NCI-H1105 treated with DMSO at 0.1 percent for 48 hours (cell line): Measurements from ENCODE around the gene JOSD2.
"Not testable (repeated sequence)": the region's sequence is repeated elsewhere in the genome, so short reads cannot be mapped to it uniquely, and the experiment has no call there.

Source experiments
- DNase-seq: peaks from one replicate; lab custom pipeline; 2025; lab: John Stamatoyannopoulos, UW

JOSD2 gene

DNA sequence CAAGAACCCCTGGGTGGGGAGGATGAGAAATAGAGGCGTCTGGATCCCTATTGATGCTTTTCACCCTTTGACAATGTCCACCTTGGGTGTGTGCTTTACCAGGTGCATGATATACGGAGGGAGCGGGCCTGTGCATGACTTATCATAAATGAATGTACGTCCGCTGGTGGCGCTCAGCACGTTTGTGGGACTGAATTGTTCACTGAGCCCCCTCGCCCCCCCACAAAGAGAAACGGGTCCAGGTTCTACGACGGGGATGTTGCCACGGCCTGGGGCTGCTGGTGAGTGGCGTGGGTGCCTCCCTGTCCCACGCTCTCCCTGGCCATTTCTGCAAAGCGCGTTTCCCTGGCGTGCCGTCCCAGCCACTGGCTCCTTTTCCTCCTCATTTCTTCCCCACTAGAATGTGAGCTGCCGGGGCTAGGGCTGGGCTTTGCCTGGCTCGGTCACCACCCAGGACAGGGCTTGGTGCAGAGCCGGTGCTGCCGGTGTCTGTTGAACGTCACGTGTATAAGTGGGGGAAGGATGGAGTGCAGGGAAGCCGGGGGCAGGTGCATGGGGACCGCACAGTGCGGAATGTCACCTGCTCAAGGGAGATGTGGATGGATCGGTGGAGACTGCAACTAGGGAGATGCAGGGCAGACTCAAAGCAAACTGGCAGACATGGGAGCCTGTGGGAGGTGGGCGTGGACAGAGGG lies 35.7 kb upstream of the JOSD2 start:
- no peak for DNase-seq

DNA sequence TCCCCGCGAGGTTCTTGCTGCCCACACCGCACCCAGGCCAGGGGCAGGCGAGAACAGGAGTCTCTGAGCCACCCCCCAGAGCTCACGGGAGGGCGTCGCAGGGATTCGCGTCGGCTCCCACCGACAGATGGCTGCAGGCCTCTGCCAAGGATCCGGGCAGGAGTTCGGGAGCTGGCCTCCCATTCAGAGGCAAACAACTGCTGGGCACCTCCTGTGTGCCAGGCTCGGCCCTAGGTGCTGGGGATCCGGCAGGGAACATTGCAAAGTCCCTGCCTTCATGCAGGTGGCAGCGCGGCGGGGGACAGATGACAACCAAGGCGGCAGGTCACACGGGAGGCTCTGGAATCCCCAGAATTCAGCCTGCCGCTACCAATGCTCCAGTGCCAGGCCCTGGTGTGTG lies 32.0 kb upstream of the JOSD2 start:
- no peak for DNase-seq

DNA sequence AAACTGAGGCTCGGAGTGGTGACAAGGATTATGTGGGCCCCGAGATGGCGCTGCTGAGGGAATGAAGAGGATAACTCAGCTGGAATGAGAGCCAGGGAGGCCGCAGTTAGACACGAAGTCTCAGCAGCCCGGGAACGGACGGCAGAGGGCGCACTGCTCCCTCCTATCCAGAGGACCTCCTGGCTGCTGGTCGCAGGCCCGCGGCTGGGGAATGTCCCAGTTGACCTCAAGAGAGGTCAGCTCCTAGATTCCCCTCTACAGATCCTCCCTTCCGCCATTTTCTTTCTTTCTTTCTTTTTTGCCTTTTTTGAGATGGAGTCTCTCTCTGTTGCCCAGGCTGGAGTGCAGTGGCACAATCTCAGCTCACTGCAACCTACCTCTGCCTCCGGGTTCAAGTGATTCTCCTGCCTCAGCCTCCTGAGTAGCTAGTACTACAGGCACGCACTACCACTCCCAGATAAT lies 26.8 kb upstream of the JOSD2 start:
- peak; percentile 39 for DNase-seq

DNA sequence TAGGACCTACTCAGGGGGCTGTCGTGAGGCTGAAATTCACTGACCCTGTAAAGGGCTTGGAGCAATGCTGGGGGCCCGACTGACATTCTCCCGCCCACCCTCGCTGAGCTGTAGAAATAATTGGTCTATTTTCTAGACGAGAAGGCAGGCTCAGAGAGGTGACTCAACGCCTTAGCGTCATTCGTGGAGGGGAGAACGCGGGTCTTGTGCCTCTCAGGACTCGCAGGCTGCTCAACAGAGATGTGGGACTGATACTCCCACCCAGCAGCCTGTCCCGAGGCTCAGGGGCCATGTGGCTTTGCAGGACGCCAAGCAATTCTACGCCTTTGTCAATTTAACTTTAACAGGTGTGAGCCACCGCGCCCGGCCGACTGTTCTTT lies 26.3 kb upstream of the JOSD2 start:
- DNase-seq: no peak

DNA sequence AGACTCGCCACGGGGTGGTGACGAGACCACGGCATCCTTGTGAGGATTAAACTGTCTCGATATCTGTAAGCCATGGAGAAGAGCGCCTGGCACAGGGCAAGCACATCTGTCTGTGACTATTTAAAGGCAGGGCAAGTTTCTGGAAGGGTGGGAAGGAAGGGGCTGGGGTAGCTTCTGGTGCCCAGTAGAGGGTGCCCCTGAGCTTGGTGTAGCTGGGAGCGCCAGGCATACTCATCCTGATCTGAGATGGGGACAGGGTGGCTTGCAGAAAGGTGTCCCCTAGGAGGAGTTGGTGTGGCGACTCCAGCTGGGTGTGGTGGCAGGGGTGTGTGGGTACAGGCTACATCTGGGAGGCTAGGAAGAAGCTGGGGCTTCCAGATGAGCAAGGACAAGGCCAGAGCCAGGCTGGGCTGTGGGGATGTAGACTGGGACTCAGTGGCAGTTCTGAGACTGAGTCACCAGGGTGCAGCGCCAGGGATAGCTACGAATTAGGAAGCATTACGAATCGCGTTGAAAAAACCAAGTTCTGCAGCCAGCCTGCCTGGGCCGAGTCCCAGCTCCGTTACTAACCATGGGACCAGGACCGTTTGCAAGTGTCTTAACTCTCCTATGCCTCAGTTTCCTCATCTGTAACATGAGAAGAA lies 25.8 kb upstream of the JOSD2 start:
- DNase-seq: no peak

DNA sequence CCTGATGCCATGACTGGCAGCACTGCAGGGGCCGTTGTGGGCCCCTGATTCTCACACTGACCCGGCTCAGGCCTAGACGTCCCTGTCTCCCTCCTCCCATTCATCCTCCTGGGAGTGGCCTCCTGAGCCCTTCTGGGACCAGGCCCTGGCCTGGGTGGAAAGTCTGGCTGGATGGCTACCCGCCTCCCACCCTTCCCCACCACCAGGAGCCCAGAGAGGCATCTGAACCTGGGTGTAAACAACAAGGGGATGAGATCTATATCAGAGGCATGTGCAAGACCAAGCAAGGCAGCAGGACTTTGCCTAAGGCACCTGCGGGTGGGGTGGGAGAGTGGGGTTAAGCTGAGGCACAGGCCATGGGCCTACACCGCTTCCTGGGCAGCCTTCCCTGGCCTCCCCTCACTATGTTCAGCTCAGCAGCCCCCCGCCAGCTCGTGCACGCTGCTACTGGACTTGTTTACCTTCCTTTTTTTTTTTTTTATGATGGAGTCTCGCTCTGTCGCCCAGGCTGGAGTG lies 24.7 kb upstream of the JOSD2 start:
- no peak for DNase-seq

DNA sequence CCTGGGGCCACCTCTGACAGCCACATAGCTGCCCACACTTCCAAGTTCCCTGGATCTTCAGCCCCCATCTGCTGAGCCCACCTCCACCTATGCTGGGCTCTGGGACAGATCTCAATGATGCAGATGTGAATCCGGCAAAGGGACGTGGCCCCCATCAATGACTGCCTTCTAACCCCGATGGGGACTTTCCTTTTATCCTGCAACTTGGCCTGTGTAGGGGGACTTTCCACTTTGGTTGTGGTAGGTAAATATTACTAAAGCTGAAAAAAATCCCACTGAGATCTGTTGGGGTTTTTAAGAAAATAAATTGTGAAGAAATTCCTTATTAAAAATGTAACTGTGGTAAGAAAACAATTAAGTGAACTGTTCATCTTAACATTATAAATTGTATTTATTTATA lies 23.5 kb upstream of the JOSD2 start:
- DNase-seq: no peak

DNA sequence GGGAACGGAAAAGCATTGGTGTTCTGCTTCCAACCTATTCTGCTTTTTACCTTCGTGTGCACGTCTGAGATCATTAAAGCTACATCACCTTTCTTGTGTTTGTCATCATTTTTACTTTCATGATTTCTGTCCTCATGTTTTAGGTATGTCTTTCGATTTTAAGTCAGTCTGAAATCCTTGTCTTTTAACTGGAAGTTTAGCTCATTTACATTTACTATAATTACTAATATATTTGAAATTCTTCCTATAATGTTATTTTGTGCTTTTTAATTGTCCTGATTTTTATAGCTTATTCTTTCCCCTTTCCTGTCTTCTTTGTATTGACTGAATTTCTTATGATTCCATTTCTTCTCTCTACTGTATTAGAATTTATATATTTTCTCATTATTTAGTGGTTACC lies 22.0 kb upstream of the JOSD2 start:
- no peak for DNase-seq

DNA sequence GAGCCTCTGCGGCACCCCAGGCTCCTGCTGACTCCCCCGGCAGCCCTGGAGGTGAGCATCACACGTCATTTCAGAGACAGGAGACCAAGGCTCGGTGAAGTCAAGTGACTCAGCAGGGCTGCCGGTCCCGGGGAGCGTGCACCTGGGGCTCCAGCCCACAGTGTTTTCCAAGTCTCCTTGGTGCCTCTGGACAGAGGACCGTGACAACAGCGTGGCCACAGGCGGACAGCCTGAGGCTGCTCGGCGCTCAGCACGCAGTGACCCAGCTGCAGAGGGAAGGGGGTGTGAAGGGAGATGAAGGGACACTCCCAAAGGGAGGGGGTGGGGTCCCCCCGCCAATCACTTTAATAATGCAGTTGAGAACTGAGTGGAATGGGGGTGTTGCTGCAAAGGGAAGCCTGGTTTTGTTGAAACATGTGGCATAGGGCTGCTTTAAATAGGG lies 20.2 kb upstream of the JOSD2 start:
- no peak for DNase-seq

DNA sequence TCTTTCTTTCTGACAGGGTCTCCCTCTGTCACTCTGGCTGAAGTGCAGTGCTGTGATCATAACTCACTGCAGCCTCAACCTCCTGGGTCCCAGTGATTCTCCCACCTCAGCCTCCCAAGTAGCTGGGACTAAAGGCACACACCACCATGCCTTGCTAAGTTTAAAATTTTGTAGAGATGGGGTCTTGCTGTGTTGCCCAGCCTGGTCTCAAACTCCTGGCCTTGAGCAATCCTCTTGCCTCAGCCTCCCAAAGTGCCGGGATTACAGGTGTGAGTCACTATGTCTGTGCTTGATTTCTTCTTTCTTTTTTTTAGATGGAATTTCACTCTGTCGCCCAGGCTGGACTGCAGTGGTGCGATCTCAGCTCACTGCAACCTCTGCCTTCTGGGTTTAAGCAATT lies 17.1 kb upstream of the JOSD2 start:
- not testable (repeated sequence) for DNase-seq

DNA sequence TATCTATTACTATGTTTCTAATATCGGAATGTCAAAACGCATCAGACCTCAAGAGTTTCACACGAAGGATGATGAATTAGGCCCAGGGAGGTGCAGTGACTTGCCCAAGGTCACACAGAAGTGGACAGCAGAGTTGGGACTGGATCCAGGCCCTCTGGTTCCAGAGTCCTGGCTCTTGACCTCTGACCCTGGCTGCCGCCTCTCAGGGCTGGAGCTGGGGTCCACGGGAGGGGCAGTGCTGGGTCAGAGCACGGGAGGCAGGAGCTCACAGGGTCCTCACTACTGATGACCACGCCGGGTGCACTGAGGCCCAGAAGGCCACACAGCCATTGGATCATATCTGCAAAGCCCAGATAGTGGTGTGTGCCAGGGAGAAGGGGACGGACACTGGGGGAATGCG lies 11.9 kb upstream of the JOSD2 start:
- DNase-seq: no peak

DNA sequence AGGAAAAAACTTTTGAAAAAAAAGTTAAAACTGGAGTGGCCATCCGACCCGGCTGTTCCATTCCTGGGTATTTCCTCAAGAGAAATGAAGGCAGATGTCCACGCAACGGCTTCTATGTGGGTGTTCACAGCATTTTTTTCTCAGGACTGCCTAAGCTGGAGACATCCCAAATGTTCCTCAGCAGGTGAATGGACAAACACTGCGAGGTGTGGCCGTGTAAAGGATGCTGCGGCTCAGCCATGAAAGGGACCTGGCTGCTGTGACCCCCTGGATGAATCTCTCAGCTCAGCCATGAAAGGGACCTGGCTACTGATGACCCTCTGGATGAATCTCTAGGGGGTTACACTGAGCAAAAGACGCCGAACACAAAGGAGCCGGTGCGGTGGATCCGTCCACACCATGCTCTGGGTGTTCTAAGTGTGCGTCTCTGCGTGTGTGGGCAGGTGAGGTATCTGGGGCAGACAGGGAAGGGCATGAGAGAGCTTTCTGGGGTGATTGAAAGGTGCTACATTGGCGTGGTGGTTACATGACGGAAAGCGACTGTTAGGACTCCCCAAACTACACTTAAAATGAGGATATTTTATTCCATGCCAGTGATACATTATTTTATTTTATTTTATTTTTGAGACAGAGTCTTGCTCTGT lies 10.0 kb upstream of the JOSD2 start:
- DNase-seq: no peak

DNA sequence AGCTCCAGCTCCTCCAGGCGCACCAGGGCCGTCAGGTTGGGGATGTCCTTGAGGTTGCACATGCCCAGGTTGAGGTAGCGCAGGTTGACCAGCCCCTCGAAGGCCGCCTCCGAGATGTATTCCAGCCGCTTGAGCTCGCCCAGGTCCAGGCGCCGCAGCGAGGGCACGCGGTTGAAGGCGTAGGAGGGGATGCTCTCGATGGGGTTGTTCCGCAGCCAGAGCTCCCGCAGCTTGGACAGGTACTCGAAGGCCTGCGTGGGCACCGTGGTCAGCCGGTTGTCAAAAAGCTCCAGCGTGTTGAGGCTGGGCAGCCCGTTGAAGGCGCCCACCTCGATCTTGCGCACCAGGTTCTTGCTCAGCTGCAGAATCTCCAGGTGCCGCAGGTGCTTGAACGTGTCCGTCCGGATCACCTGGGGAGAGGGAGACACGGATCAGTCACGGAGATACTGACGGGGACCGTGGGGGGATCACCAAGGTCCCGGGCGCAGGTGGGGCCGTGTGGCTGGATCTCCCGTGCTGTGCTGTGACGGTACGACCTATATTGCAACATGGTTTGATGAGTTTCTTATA lies 8.1 kb upstream of the JOSD2 start:
- no peak for DNase-seq

DNA sequence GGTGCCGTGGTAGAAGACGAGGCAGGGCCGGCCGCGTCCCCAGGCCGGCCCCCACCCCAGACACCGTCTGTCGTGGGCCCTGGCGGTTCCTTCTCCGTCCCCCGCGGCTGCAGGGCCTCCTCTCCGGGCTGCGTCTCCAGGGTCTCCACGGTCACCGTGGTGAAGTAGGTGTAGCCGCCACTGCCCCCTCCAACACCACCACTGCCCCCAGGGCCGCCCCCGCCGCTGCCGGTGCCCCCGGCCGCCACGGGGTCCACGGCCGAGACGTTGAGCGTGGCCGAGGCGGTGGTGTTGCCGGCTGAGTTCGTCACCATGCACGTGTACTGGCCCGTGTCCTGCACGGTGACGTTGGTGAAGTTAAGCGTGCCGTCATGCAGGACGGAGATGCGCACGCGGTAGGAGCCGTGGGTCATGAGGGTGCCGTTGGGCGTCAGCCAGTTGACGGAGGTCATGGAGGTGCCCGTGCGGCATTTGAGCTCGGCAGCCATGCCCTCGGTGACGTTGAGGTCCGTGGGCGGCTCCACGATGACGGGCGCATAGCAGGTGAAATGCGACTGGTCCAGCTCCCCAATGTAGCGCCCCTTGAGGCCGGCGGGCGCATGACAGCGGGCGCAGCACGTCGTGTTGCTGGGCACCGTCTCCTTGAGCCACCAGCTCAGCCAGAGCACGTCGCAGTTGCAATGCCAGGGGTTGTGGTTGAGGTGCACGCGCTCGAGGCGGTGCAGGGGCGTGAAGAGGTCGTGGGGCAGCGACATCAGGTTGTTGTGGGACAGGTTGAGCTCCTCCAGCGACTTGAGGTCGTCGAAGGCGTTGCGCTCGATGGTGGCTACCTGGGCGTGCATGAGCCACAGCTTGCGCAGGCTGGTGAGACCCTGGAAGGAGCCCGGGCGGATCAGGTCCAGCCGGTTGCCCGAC lies 7.4 kb upstream of the JOSD2 start:
- no peak for DNase-seq

DNA sequence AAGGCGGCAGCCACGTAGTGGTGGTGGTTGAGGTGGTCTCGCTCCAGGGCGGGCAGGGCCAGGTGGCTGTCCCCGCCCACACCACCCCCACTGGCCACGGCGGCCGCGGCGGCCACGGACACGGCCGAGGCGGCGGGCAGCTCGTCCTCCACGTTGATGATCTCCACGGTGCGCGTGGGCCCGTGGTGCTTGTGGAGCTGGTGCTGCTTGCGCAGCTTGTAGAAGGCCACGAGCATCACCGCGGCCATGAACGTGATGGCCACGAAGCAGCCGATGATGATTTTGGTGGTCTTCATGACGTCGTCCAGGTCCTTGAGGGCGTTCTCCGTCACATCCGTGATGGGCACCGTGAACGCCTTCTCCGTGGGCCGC lies 6.7 kb upstream of the JOSD2 start:
- no peak for DNase-seq

DNA sequence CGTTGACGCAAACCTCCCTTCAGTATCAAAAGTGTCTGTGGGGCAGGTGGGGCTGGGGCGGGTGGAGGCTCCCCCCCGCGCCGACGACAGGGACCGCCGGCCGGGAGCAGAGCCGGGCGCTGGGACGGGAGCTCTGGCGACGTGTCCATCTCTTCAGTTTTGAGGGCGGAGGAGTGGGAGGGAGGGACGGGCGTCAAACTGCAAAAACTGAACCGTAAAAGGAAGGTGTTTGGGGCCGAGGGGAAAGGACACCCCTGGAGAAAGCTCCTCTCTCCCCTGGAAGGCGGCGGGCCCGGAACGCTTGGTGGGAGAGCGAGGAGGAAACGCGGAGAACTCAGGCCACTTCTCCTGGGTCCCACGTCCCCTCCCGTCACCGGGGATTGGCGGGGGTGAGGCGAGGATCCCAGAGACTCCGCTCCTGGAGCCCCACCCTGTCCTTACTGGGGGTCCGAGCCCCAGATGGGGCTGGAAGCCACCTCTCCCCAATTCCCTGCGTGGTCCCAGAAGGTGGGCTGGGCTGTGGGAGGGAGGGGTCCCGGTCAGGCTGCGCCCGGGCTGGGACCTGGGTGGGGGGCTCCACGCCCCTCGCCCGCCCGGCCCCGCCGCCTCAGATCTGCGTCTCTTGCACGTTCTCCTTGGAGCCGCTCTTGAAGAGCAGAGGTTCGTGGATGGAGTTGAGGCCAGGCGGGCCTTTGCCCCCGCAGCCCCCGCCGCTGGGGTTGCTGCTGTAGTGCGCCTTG lies 6.1 kb upstream of the JOSD2 start:
- DNase-seq: no peak

DNA sequence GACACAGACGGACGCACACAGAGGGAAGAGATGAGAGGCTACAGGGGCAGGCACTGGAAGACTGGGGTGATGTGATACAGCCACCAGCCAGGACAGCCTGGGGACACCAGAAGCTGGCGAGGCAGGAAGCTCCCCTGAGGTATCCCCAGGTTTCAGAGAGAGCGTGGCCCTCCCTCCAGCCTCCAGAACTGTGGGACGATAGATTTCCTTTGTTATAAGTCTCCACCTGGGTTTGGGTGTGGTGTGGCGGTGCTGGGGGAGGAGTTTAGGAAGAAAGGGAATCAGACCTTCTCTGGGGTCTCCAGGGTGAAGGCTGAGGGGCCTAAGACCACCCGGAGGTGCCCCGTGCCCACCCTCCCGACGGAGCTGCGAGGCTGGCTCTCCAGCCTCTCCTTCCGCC lies 5.5 kb upstream of the JOSD2 start:
- DNase-seq: no peak

DNA sequence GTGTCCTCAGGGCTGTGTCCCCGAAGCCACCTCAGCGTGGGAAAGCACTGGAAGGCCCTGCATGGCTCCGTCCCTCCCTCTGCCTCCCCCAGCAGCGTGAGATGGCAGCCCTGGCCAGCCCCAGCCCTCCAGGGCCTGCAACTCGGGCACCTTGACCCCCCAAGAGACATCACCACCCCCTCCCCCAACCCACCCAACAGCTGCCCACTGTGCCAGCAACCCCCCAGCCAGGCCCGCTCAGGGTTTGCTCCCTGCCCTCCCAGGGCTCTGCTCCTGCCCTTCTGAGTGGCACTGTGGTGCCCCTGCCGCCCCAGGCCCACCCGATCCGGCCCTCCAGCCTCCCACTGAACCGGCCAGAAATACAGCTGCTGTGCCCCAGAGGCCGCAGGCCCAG lies 4.2 kb upstream of the JOSD2 start:
- no peak for DNase-seq

DNA sequence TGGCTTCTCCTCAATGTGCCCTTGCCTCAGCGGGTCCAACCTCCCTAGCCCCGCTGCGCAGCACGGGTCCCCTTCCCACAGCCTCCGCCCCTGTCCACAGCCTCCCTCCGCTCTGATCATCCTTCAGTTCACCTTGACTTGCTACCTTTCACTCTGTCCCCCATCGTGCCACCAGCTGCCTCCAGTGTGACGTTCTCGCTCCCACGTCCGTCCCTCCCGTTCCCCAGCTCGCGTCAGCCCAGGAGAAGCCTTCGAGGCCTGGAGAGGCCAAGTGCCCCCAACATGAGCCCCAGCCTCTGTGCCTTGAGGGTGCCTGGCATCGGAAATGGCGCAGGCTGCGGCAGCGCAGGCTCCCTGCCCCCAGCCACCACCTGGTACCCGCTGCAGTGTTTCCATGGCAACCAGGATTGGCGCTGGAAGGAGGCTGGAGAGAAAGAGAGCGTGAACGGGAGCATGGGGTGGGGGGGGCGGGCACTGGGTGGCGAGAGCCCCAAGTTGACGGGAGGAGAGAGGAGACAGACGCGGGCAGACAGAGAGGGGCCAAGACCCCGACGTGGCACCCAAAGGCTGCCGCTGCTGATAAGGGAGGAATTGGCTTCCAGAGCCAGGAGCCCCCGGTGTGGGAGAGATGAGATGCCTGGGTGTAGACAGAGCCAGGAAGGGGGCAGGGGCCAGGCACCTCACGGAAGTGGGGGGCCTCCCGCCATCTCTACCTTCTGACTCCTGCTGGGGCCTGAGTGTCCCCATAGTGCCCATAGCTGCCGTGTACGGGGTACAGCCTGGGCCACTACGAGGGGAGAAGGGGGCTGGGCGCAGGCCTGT lies 3.6 kb upstream of the JOSD2 start:
- DNase-seq: peak; percentile 91

DNA sequence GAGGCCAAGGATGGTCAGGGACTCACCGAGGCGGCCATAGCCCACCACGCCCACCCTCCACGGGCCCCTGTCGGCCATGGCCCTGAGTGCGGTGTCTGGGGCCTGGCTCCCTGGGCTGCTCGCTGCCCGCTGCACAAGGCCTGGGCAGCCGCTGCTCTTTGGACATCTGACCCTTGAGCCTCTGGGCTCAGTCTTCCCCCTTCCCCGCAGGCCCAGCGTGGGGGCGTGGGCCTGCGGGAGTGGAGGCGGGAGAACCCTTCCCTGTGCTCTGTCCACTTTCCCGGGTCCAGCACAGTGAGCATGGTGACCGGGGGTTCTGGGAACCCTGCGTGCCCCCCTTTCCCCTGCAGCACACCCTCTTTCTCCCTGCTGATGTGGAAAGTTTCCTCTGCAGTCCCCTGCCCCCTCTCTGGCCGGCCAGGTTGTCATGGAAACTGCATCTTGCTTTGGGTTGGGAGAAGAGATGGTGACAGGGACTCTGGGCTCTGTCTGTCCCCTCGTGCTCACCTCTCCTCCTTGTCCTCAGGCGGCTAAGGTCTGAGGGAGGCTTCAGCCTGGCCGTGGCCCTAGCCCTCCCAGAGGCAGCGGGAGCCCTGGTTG lies 2.9 kb upstream of the JOSD2 start, which contains the start of gene ASPDH:
ASPDH (minus strand) TSS at position 168 of the 600 bp plus-strand sequence; CDS start at position 78, 90 bp downstream.
- DNase-seq: no peak
